ENCODE results near the gene MAGEC3. TPM values are rescaled to one million over a fixed set of nuclear protein-coding genes. Genes with fewer than 3 reads are reported as not detected.

MAGEC3 gene
- total RNA-seq, 1 donor, result 0.27 TPM

DNA sequence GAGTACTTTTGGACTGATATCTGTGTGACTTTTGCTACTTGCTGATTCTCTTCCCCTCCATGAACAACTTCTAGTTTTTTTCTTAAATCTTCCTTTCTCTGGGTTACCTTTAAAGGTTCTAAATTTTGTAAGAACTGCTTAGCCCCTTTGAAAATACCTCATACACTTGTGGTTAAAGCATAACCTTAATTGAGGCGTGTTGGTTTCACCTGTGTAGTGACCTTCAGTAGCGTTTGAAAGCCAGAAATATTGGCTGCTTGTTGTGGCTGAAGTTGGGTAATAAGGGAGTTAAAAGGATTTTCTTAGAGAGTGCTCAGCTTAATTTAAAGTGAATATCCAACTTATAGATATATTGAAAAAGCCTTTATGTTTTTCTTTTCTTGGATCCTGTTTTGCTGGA, 97.5 kb downstream of the MAGEC3 start:
- TF ChIP-seq, protein P1, sequence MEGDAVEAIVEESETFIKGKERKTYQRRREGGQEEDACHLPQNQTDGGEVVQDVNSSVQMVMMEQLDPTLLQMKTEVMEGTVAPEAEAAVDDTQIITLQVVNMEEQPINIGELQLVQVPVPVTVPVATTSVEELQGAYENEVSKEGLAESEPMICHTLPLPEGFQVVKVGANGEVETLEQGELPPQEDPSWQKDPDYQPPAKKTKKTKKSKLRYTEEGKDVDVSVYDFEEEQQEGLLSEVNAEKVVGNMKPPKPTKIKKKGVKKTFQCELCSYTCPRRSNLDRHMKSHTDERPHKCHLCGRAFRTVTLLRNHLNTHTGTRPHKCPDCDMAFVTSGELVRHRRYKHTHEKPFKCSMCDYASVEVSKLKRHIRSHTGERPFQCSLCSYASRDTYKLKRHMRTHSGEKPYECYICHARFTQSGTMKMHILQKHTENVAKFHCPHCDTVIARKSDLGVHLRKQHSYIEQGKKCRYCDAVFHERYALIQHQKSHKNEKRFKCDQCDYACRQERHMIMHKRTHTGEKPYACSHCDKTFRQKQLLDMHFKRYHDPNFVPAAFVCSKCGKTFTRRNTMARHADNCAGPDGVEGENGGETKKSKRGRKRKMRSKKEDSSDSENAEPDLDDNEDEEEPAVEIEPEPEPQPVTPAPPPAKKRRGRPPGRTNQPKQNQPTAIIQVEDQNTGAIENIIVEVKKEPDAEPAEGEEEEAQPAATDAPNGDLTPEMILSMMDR (IDR thresholded peaks at IDR 0.05; ENCODE audit: insufficient read depth, low read length), result no peak
- DNase-seq (ENCODE audit: low read depth), result no peak
- no peak overlapping the region for H3K4me3 ChIP-seq (ENCODE audit: low read depth, low read length)

DNA sequence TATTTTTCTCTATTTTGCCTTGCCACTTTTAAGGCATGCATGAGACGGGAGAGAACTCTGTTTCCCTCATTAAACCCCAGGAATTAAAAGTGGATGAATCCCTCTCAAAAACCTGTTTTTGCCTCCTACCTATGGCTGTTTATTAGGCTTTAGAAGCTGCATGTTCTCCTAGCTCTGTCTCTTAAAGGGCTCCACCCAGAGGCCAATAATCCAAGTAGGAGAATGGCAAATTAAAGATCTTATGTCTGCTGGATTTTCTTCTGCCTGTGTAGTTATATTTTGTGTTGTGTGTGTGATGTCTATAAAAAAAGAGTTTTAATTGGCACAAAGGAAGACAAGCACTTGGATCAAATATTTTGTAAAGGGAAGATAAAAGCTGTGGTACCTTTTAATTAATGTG, 98.0 kb downstream of the MAGEC3 start:
- TF ChIP-seq, protein P1 (IDR thresholded peaks at IDR 0.05; ENCODE audit: insufficient read depth, low read length), result no peak
- DNase-seq (ENCODE audit: low read depth), result no peak
- no peak overlapping the region for H3K4me3 ChIP-seq (ENCODE audit: low read depth, low read length)

DNA sequence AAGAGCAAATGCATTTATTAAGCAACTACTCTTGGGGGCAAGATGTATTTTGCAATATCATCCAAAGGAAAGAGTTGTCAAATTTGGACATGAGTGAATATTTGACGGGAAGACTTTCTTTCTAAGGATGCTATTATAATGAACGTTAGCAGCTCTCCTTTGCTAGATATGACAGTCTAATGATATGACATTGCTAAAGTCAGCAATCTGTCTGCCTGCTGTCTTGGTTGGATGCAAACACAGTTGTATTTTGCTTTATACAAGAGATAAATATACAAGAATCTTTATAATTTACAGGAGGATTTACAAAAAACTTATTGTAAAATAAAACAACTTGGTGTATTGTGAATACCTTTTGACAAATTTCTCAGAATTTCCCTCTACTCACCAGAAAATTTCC, 103.1 kb downstream of the MAGEC3 start:
- TF ChIP-seq, protein P1 (IDR thresholded peaks at IDR 0.05; ENCODE audit: insufficient read depth, low read length), result no peak
- H3K4me3 ChIP-seq (ENCODE audit: low read depth, low read length), result no peak overlapping the region
- DNase-seq (ENCODE audit: low read depth), result no peak

DNA sequence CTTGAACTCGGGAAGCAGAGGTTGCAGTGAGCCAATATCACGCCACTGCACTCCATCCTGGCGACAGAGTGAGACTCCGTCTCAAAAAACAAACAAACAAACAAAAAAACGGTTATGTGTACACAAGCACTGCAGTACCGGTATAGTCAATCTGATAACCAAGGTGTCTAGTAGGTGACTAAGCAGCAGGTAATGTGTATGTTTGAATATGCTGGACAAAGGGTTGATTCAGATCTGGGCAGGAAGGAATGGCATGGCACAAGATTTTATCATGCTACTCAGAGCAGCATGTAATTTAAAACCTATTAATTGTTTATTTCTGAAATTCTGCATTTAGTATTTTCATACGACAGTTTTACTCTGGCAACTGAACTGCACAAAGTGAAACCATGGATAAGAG, 107.3 kb downstream of the MAGEC3 start:
- H3K4me3 ChIP-seq (ENCODE audit: low read depth, low read length), result no peak overlapping the region
- no peak for DNase-seq (ENCODE audit: low read depth)
- TF ChIP-seq, protein P1 (IDR thresholded peaks at IDR 0.05; ENCODE audit: insufficient read depth, low read length), result no peak

DNA sequence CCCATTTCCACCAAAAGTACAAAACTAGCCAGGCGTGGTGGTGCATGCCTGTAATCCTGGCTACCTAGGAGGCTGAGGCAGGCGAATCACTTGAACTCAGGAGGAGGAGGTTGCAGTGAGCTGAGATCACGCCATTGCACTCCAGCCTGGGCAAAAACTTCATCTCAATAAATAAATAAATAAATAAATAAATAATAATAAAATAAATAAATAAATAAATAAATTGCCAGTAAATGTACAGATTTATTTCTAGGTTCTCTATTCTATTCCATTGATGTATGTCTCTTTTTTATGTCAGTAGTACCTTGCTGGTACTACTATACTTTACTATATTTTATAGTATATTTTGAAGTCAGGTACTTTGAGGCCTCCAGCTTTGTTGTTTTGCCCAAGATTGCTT, 109.2 kb downstream of the MAGEC3 start:
- DNase-seq (ENCODE audit: low read depth), result no peak
- H3K4me3 ChIP-seq (ENCODE audit: low read depth, low read length), result no peak overlapping the region
- TF ChIP-seq, protein P1 (IDR thresholded peaks at IDR 0.05; ENCODE audit: insufficient read depth, low read length), result no peak

Other genes starting within 250 kb of the MAGEC3 start
- not detected in 2 replicates for gene SPANXA2, start 248.6 kb upstream of the MAGEC3 start, total RNA-seq (ENCODE audit: low replicate concordance)
- gene SPANXD, start 139.6 kb upstream of the MAGEC3 start, total RNA-seq (ENCODE audit: low replicate concordance), result not detected in 2 replicates
- not detected in 2 replicates for gene MAGEC1, start 65.6 kb downstream of the MAGEC3 start, total RNA-seq (ENCODE audit: low replicate concordance)

All from fibroblast of the aortic adventitia (primary cell).